HepG2 (cell line): ENCODE data around the gene LXN. TPM values are rescaled to one million over a fixed set of nuclear protein-coding genes. Genes with fewer than 3 reads are reported as not detected.

ENCODE experiments used
- ATAC-seq: fragments of 200-7000 bp; cut with Tn5 transposase; 3 replicates; pipeline ENCODE4 v1.9.1; 2020; ENCODE audit warnings: mild to moderate bottlenecking, moderate library complexity
- BruUV-seq: library from RNA; stranded (reverse); fragments of 400-500 nt; replicated peaks from 2 replicates; lab custom pipeline; 2021; lab: Mats Ljungman, UMichigan
- CTCF ChIA-PET: fragments of 300-600 bp; formaldehyde crosslinking; extraction: SDS; loops from one replicate; lab custom pipeline; 2021; ENCODE audit warnings: low total read pairs, inconsistent platforms, low intra/inter-chr PET ratio; lab: Yijun Ruan, JAX
- POLR2A ChIA-PET: fragments of 350-600 bp; sonication (Branson Sonifier 250); formaldehyde crosslinking; loops from one replicate; lab custom pipeline; 2020; ENCODE audit warnings: antibody characterized with exemption, inconsistent platforms; lab: Yijun Ruan, JAX
- DNase-seq: peaks from one replicate; pipeline ENCODE4 v3.0.0-alpha.2; 2015; ENCODE audit warnings: low spot score
- FAIRE-seq: peaks from 3 replicates; lab custom pipeline; 2011; peaks lifted over from hg19 to GRCh38; lab: Jason Lieb, UNC
- H2AFZ ChIP-seq: one replicate; pipeline ENCODE4 v1.6.1; 2011; ENCODE audit warnings: low read length, inconsistent platforms
- H3K27ac ChIP-seq: fragments of 300-600 bp; 3 replicates; pipeline ENCODE4 v1.8.0; 2011; ENCODE audit warnings: mixed run types, mild to moderate bottlenecking, mixed read lengths, low read length, inconsistent platforms; ENCODE audit not compliant: insufficient read depth; ENCODE audit errors: extremely low read length
- H3K27me3 ChIP-seq, 2 experiments: fragments of 200-600 bp in 1 of 2; 2 replicates in 1 of 2; 3 replicates in 1 of 2; pipeline versions ENCODE4 v1.6.0 to v1.8.0; 2011; ENCODE audit warnings: low read length in 2 of 2, mild to moderate bottlenecking in 2 of 2, moderate library complexity in 2 of 2, inconsistent platforms in 1 of 2; ENCODE audit not compliant: insufficient read depth in 2 of 2, control insufficient read depth in 1 of 2
- H3K36me3 ChIP-seq, 2 experiments: fragments of 200-600 bp in 1 of 2; replicated peaks in 1 of 2; 2 replicates in 1 of 2; 3 replicates in 1 of 2; pipeline versions ENCODE4 v1.5.1 to v1.8.0; 2011; ENCODE audit warnings: low read length in 2 of 2, inconsistent platforms in 1 of 2; ENCODE audit not compliant: insufficient read depth in 2 of 2, control insufficient read depth in 1 of 2
- H3K4me1 ChIP-seq: 2 replicates; pipeline ENCODE4 v1.5.1; 2012; ENCODE audit warnings: low read length, inconsistent platforms; ENCODE audit not compliant: insufficient read depth
- H3K4me2 ChIP-seq: 2 replicates; pipeline ENCODE4 v1.6.0; 2011; ENCODE audit warnings: low read depth, low read length, inconsistent platforms
- H3K4me3 ChIP-seq, 3 experiments: fragments of 200-600 bp in 1 of 3; sonication (generic), shearing (Covaris generic) in 1 of 3; replicated peaks in 1 of 3; 2 replicates each; pipeline ENCODE4 v1.5.1; 2011 to 2016; ENCODE audit warnings: low read length in 3 of 3, inconsistent platforms in 2 of 3, low read depth in 2 of 3, mild to moderate bottlenecking in 2 of 3, control low read depth in 1 of 3, mixed read lengths in 1 of 3; ENCODE audit not compliant: insufficient read depth in 1 of 3
- H3K79me2 ChIP-seq: one replicate; pipeline ENCODE4 v1.6.1; 2011; ENCODE audit warnings: low read length, inconsistent platforms; ENCODE audit not compliant: insufficient read depth
- H3K9ac ChIP-seq: 2 replicates; pipeline ENCODE4 v1.6.0; 2011; ENCODE audit warnings: mild to moderate bottlenecking, low read depth, low read length, inconsistent platforms; ENCODE audit not compliant: insufficient read depth
- H3K9me3 ChIP-seq: 2 replicates; pipeline ENCODE4 v1.5.1; 2012; ENCODE audit warnings: mild to moderate bottlenecking, low read length
- H4K20me1 ChIP-seq: 2 replicates; pipeline ENCODE4 v1.6.0; 2011; ENCODE audit warnings: inconsistent platforms, mild to moderate bottlenecking, low read length, moderate library complexity; ENCODE audit not compliant: insufficient read depth
- AKNA ChIP-seq: sonication (generic); formaldehyde crosslinking; IDR thresholded peaks from 2 replicates; pipeline ENCODE4 v1.4.0; 2020; ENCODE audit warnings: missing genetic modification reagents, borderline replicate concordance
- ATF2 ChIP-seq: sonication (generic); formaldehyde crosslinking; IDR thresholded peaks from 2 replicates; pipeline ENCODE4 v1.4.0; 2020; ENCODE audit warnings: missing genetic modification reagents
- BRD4 ChIP-seq: sonication (generic); formaldehyde crosslinking; IDR thresholded peaks from 2 replicates; pipeline ENCODE4 v1.4.0; 2020; ENCODE audit warnings: missing genetic modification reagents
- GMEB1 ChIP-seq: sonication (generic); formaldehyde crosslinking; IDR thresholded peaks from 2 replicates; pipeline ENCODE4 v1.5.1; 2020; ENCODE audit warnings: missing genetic modification reagents, mild to moderate bottlenecking, borderline replicate concordance
- GPBP1L1 ChIP-seq: sonication (generic); formaldehyde crosslinking; IDR thresholded peaks from 2 replicates; pipeline ENCODE4 v1.5.0; 2020; ENCODE audit warnings: mild to moderate bottlenecking, missing genetic modification reagents
- HCFC1 ChIP-seq: fragments of 150-350 bp; IDR thresholded peaks from 2 replicates; pipeline ENCODE4 v1.6.1; 2014; ENCODE audit warnings: low read depth, low read length
- HOXA7 ChIP-seq: sonication (generic); formaldehyde crosslinking; IDR thresholded peaks from 2 replicates; pipeline ENCODE4 v1.8.1; 2022; ENCODE audit warnings: mild to moderate bottlenecking, missing genetic modification reagents, moderate library complexity
- JUND ChIP-seq: sonication (generic); formaldehyde crosslinking; IDR thresholded peaks from 2 replicates; pipeline ENCODE4 v1.8.0; 2022; ENCODE audit warnings: mild to moderate bottlenecking, missing genetic modification reagents
- PAF1 ChIP-seq: IDR thresholded peaks from 2 replicates; pipeline ENCODE4 v1.6.1; 2016; ENCODE audit warnings: missing genetic modification reagents, missing compliant biosample characterization
- RBFOX2 ChIP-seq: fragments of 200-400 bp; formaldehyde crosslinking; IDR thresholded peaks from 2 replicates; pipeline ENCODE4 v1.6.1; 2017; ENCODE audit warnings: low read depth, mild to moderate bottlenecking, low read length
- SRSF1 ChIP-seq: fragments of 200-400 bp; formaldehyde crosslinking; optimal IDR thresholded peaks from 2 replicates; pipeline ENCODE3; 2017; ENCODE audit warnings: mild to moderate bottlenecking, low read depth, low read length, moderate library complexity
- ZNF18 ChIP-seq: sonication (generic); formaldehyde crosslinking; IDR thresholded peaks from 2 replicates; pipeline ENCODE4 v1.8.0; 2022; ENCODE audit warnings: mild to moderate bottlenecking, missing genetic modification reagents; ENCODE audit not compliant: insufficient replicate concordance
- ZNF354B ChIP-seq: sonication (generic); formaldehyde crosslinking; IDR thresholded peaks from 2 replicates; pipeline ENCODE4 v1.8.0; 2022; ENCODE audit warnings: mild to moderate bottlenecking, missing genetic modification reagents
- ZNF781 ChIP-seq: sonication (generic); formaldehyde crosslinking; IDR thresholded peaks from 2 replicates; pipeline ENCODE4 v1.5.1; 2020; ENCODE audit warnings: borderline replicate concordance, mild to moderate bottlenecking, missing genetic modification reagents; ENCODE audit errors: not compliant biosample characterization
- in situ Hi-C: cut with HindIII; loops from 2 replicates; pipeline ENCODE4 v1.10.0; 2017; ENCODE audit warnings: low pct_unique_long_range_greater_than_20kb; ENCODE audit not compliant: extremely low pct_ligation_motif_present
- intact Hi-C: fragments of 100-400 bp; cut with micrococcal nuclease; formaldehyde crosslinking; loops from one replicate; pipeline ENCODE4 v1.10.0; 2022; ENCODE audit not compliant: unreplicated experiment
- polyA plus RNA-seq, 8 experiments: library from polyadenylated mRNA; depleted of rRNA in 3 of 8; stranded (reverse) in 7 of 8; unstranded in 1 of 8; fragments of >200 nt; fragmentation: Illumina TruSeq in 4 of 8; extraction: Trizol in 4 of 8; gene quantifications; 2 replicates each; pipeline versions ENCODE4 v1.2.1 to v1.2.3, GENCODE V29; 2011 to 2016; ENCODE audit warnings: low read depth in 4 of 8, missing spikeins in 1 of 8, mixed read lengths in 1 of 8; ENCODE audit not compliant: insufficient read depth in 1 of 8
- total RNA-seq, 5 experiments: library from RNA; depleted of rRNA; stranded (reverse); fragments of >200 nt; fragmentation: Illumina TruSeq; extraction: Trizol; gene quantifications; 2 replicates each; pipeline ENCODE4 v1.2.3, GENCODE V29; 2016; ENCODE audit warnings: low read depth in 1 of 5

LXN gene
- total and polyA plus RNA-seq, 2 of the 13 experiments (the other 11 are each of a cell fraction or from before 2014, with no cell fraction given) = not detected

GRCh38 chr3:158631981-158632380 lies 40.5 kb downstream of the LXN start:
- H3K4me2 ChIP-seq = no peak overlapping the region
- no TSS peak for BruUV-seq
- no peaks in the 10 kb centered on the region for H3K79me2 ChIP-seq
- no peaks in the 10 kb centered on the region for H3K36me3 ChIP-seq
- in situ Hi-C loops = no loop called here
- H3K4me1 ChIP-seq = no peaks in the 10 kb centered on the region
- intact Hi-C loops = no loop called here
- no peak overlapping the region for H3K9ac ChIP-seq
- DNase-seq (no peak), ATAC-seq (no peak), FAIRE-seq (no peak)
- H3K9me3 ChIP-seq = no peaks in the 10 kb centered on the region
- CTCF ChIA-PET = no interaction called here
- H3K4me3 ChIP-seq = no peak overlapping the region
- POLR2A ChIA-PET = interaction anchor here (1.2 kb wide), 1 partner anchor 13 kb away, joined by 3 read pairs; no protein-coding TSS in a partner anchor
- no peak overlapping the region for H3K27ac ChIP-seq
- peaks cover 0 to 8% of the 10 kb centered on the region in 2 experiments; a peak in 1 of 5 replicates for H3K27me3 ChIP-seq
- H2AFZ ChIP-seq = no peak overlapping the region
- H4K20me1 ChIP-seq = no peaks in the 10 kb centered on the region
- no peak for TF ChIP-seq BRD4 (CRISPR knock-in tag)
- no peak for TF ChIP-seq GMEB1 (CRISPR knock-in tag)
- TF ChIP-seq RBFOX2 = no peak
- TF ChIP-seq HOXA7 (CRISPR knock-in tag) = no peak
- TF ChIP-seq AKNA (CRISPR knock-in tag) = no peak
- TF ChIP-seq PAF1 = no peak
- TF ChIP-seq ZNF781 (CRISPR knock-in tag) = no peak
- TF ChIP-seq ZNF354B = no peak
- TF ChIP-seq SRSF1 = no peak
- no peak for TF ChIP-seq HCFC1
- TF ChIP-seq JUND (CRISPR knock-in tag) = no peak
- no peak for TF ChIP-seq ATF2 (CRISPR knock-in tag)
- no peak for TF ChIP-seq ZNF18 (CRISPR knock-in tag)
- TF ChIP-seq GPBP1L1 (CRISPR knock-in tag) = no peak
